GM18508 (cell line): ENCODE results near the gene NOD1.

Experiments
- ATAC-seq: cut with Tn5 transposase; IDR thresholded peaks from one replicate; pipeline ENCODE4 v1.9.1; 2021; ENCODE audit warnings: moderate number of reproducible peaks; ENCODE audit not compliant: insufficient read depth, unreplicated experiment

Gene NOD1

DNA sequence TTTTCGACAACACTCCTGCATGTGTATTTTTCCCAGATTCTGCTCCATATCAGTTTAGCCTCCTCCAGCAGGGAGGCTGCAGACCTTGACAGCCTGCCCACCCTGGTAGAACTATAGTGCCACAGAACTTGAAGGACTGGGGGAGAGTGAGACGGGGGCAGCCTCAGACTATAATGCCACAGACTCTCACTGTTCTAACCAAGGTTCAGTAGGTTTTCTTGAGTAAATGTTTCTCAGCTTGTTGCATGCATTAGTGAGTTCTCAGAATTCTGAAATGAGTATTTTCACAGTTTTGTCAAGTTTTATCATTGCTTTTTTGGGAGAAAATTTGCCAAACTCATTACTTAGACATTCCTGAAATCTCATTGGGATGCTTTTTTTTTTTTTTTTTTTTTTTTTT, 98.3 kb downstream of the NOD1 start:
- no peak for ATAC-seq

DNA sequence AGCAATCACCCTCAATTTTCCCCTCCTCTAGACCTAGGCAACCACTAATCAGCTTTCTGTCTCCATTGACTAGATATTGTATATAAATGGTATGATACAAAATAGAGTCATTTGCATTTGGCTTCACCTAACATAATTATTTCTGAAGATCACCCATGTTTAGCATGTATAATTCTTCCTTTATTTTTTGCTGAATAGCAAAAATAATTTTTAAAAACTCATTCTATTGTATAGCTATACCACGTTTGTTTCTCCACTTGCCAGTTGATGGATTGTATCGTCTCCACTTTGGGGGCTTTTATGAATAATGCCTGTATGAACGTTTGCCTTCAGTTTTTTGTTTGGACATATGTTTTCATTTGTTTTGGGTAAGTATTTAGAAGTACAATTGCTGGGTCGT, 98.8 kb downstream of the NOD1 start:
- ATAC-seq, result no peak

DNA sequence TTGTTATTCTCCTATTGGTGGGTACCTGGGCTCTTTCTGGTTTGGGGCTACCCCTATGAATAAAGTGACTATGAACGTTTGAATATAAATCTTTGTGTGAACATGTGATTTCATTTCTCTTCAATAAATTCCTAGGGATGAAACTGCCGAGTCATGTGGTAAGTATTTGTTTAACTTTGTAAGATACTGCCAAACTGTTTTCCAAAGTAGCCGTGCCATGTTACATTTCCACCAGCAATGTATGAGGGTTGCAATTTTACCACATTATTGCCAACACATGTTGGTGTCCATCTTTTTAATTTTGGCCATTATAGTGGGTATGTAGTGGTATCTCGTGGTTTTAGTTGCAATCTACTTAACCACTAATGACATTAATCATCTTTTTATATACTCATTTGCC, 99.5 kb downstream of the NOD1 start:
- ATAC-seq, result no peak

DNA sequence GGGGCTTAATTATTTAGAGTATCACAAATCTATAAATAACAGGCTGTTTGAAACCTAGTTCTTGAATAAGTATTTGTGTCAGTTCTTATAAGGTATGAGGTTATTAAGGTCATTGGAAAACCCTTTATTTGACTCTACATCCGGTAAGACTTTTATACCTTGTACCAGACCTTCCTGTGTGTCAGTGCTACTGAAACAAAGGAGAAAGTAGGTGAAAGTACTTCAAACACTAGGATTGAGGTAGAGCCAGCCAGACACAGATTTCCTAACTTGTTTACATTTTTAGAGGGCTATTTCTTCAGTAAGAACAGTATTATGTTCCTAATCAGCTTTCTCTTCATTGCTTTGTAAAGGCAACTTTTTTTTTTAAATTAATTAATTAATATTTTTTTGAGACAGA, 100.3 kb downstream of the NOD1 start:
- ATAC-seq, result no peak
